GM12878 (cell line): ENCODE data around the gene RBM12. TPM values are rescaled to one million over a fixed set of nuclear protein-coding genes. Genes with fewer than 3 reads are reported as not detected.
A peak's percentile ranks its signal among the peaks of the same experiment; 100 is the strongest.

ENCODE experiments used
- ATF2 ChIP-seq: IDR thresholded peaks from 2 replicates; pipeline ENCODE4 v1.6.1; 2012; ENCODE audit warnings: low read length, inconsistent platforms
- E2F8 ChIP-seq: fragments of 450-650 bp; IDR thresholded peaks from 2 replicates; pipeline ENCODE4 v1.6.1; 2018; ENCODE audit warnings: mild to moderate bottlenecking, low read depth, moderate library complexity; ENCODE audit not compliant: partially characterized antibody
- EGR1 ChIP-seq, 2 experiments: IDR thresholded peaks; 1 replicate in 1 of 2; 2 replicates in 1 of 2; pipeline ENCODE4 v1.6.1; 2011 to 2012; ENCODE audit warnings: low read depth in 2 of 2, low read length in 2 of 2, borderline replicate concordance in 1 of 2, mild to moderate bottlenecking in 1 of 2, moderate library complexity in 1 of 2
- HDGF ChIP-seq: fragments of 450-650 bp; IDR thresholded peaks from 2 replicates; pipeline ENCODE4 v1.6.1; 2016; ENCODE audit warnings: antibody characterized with exemption
- JUNB ChIP-seq: IDR thresholded peaks from 2 replicates; pipeline ENCODE4 v1.6.1; 2016; ENCODE audit warnings: antibody characterized with exemption, mild to moderate bottlenecking
- LARP7 ChIP-seq: fragments of 450-650 bp; IDR thresholded peaks from 2 replicates; pipeline ENCODE4 v1.6.1; 2017; ENCODE audit warnings: mild to moderate bottlenecking
- PML ChIP-seq: IDR thresholded peaks from 2 replicates; pipeline ENCODE4 v1.6.1; 2012; ENCODE audit warnings: low read length, inconsistent platforms
- POLR2AphosphoS5 ChIP-seq: IDR thresholded peaks from 2 replicates; pipeline ENCODE4 v1.6.1; 2011; ENCODE audit warnings: mild to moderate bottlenecking, low read length, inconsistent platforms
- POU2F2 ChIP-seq: IDR thresholded peaks from 3 replicates; pipeline ENCODE4 v1.6.1; 2011; ENCODE audit warnings: low read depth, mild to moderate bottlenecking, low read length, borderline replicate concordance
- RCOR1 ChIP-seq: conservative IDR thresholded peaks from 2 replicates; pipeline ENCODE4 v1.6.1; 2012; ENCODE audit warnings: low read depth, low read length, improper control_type of control experiment
- SMARCA5 ChIP-seq: fragments of 450-650 bp; IDR thresholded peaks from 2 replicates; pipeline ENCODE4 v1.6.1; 2017; ENCODE audit warnings: mild to moderate bottlenecking
- TCF3 ChIP-seq: IDR thresholded peaks from 2 replicates; pipeline ENCODE4 v1.6.1; 2012; ENCODE audit warnings: low read depth, mild to moderate bottlenecking, low read length, borderline replicate concordance; ENCODE audit not compliant: insufficient read depth
- ZBTB33 ChIP-seq: fragments of 450-650 bp; IDR thresholded peaks from 2 replicates; pipeline ENCODE4 v1.6.1; 2017; ENCODE audit warnings: mild to moderate bottlenecking
- ZNF622 ChIP-seq: fragments of 450-650 bp; IDR thresholded peaks from 2 replicates; pipeline ENCODE4 v1.6.1; 2017; ENCODE audit warnings: mild to moderate bottlenecking, inconsistent platforms
- polyA plus RNA-seq, 11 experiments: library from polyadenylated mRNA; depleted of rRNA in 4 of 11; unstranded in 6 of 11; stranded (reverse) in 5 of 11; fragments of >200 nt; fragmentation: Nextera tagmentation in 4 of 11; fragmentation: Illumina TruSeq in 1 of 11; extraction: Ambion mirVana in 4 of 11; extraction: Trizol in 1 of 11; gene quantifications; 1 replicate in 1 of 11; 2 replicates in 10 of 11; pipeline versions ENCODE4 v1.2.1 to v1.2.3, GENCODE V29; 2011 to 2016; ENCODE audit warnings: inconsistent platforms in 2 of 11, missing spikeins in 2 of 11, low read depth in 1 of 11
- total RNA-seq, 4 experiments: library from RNA; depleted of rRNA in 3 of 4; stranded (reverse); fragments of >200 nt in 3 of 4; fragmentation: Illumina TruSeq in 1 of 4; extraction: Trizol in 1 of 4; gene quantifications; 2 replicates each; pipeline versions ENCODE4 v1.2.1 to v1.2.3, GENCODE V29; 2013 to 2021
- TF ChIP-seq, protein P1 (sequence below): fragments of 450-650 bp; IDR thresholded peaks from 2 replicates; pipeline ENCODE4 v1.6.1; 2016; ENCODE audit warnings: mild to moderate bottlenecking, moderate library complexity, borderline replicate concordance
- TF ChIP-seq, protein P2 (sequence below): fragments of 450-650 bp; IDR thresholded peaks from 2 replicates; pipeline ENCODE4 v1.6.1; 2016; ENCODE audit warnings: mild to moderate bottlenecking

RBM12 gene
- total and polyA plus RNA-seq, 10 of the 15 experiments (the other 5 are each of a cell fraction or from before 2014, with no cell fraction given): 4.7 to 153 (median 58.5) TPM

DNA sequence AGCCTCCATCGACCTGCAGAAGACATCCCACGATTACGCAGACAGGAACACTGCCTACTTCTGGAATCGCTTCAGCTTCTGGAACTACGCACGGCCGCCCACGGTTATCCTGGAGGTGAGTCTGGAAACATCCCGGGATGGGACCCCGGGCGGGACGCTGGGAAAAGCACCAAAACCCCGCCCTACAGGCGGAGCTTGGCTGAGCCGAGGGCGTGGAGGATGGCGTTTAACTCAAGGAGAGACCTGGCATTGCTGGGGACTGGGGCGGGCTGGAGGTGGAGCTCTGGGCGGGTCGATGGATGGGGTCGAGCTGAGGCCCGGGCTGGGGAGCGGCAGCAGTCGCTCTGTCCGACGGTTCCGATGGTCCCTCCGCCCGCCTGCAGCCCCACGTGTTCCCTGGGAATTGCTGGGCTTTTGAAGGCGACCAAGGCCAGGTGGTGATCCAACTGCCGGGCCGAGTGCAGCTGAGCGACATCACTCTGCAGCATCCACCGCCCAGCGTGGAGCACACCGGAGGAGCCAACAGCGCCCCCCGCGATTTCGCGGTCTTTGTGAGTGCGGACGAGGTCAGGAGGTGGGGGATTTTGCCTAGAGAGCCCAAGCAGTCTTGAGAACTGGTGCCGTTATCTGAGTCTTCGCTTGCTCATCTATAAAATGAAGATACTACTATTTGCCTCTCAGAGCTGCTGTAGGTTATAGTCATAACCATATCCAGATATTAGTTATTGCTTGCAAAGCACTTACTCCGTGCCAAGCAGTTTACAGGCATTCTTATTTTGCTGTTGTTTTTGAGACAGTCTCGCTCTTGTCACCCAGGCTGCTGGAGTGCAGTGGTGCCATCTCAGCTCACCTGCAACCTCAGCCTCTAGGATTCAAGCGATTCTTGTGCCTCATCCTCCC lies 45.3 kb downstream of the RBM12 start (continued):
- TF ChIP-seq, protein P1, sequence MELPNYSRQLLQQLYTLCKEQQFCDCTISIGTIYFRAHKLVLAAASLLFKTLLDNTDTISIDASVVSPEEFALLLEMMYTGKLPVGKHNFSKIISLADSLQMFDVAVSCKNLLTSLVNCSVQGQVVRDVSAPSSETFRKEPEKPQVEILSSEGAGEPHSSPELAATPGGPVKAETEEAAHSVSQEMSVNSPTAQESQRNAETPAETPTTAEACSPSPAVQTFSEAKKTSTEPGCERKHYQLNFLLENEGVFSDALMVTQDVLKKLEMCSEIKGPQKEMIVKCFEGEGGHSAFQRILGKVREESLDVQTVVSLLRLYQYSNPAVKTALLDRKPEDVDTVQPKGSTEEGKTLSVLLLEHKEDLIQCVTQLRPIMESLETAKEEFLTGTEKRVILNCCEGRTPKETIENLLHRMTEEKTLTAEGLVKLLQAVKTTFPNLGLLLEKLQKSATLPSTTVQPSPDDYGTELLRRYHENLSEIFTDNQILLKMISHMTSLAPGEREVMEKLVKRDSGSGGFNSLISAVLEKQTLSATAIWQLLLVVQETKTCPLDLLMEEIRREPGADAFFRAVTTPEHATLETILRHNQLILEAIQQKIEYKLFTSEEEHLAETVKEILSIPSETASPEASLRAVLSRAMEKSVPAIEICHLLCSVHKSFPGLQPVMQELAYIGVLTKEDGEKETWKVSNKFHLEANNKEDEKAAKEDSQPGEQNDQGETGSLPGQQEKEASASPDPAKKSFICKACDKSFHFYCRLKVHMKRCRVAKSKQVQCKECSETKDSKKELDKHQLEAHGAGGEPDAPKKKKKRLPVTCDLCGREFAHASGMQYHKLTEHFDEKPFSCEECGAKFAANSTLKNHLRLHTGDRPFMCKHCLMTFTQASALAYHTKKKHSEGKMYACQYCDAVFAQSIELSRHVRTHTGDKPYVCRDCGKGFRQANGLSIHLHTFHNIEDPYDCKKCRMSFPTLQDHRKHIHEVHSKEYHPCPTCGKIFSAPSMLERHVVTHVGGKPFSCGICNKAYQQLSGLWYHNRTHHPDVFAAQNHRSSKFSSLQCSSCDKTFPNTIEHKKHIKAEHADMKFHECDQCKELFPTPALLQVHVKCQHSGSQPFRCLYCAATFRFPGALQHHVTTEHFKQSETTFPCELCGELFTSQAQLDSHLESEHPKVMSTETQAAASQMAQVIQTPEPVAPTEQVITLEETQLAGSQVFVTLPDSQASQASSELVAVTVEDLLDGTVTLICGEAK: no peak
- TF ChIP-seq, protein P2, sequence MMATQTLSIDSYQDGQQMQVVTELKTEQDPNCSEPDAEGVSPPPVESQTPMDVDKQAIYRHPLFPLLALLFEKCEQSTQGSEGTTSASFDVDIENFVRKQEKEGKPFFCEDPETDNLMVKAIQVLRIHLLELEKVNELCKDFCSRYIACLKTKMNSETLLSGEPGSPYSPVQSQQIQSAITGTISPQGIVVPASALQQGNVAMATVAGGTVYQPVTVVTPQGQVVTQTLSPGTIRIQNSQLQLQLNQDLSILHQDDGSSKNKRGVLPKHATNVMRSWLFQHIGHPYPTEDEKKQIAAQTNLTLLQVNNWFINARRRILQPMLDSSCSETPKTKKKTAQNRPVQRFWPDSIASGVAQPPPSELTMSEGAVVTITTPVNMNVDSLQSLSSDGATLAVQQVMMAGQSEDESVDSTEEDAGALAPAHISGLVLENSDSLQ: peak; percentile 70
- TF ChIP-seq POU2F2 (peak; percentile 39; the same call in 1 of the 3 replicates), PML (no peak), HDGF (no peak), ATF2 (no peak), LARP7 (peak; percentile 61; the same call in 1 of the 2 replicates), E2F8 (no peak), EGR1 (IDR thresholded peaks at IDR 0.05; ENCODE audit: borderline replicate concordance in 1 of 2, low read depth in 2 of 2, low read length in 2 of 2) (0 out of 3 replicates have a peak, but pooled peaks of 1 of the 2 experiments have one; percentile 5), ZNF622 (no peak), RCOR1 (no peak), JUNB (peak; percentile 88), ZBTB33 (no peak), TCF3 (no peak), POLR2AphosphoS5 (peak; percentile 38; the same call in 1 of the 2 replicates), SMARCA5 (peak; percentile 82)
